Muscle layer of colon (tissue), 2 donors: ENCODE results near the gene ABCC11.
A peak's percentile ranks its signal among the peaks of the same experiment; 100 is the strongest.
"Not testable (repeated sequence)": the region's sequence is repeated elsewhere in the genome, so short reads cannot be mapped to it uniquely, and the experiment has no call there.

Experiments used
- H3K27ac ChIP-seq: one replicate; pipeline ENCODE4 v1.7.0; 2013; ENCODE audit warnings: low read depth, mild to moderate bottlenecking, low read length, moderate library complexity
- H3K27me3 ChIP-seq, 2 donors: one replicate each; pipeline ENCODE4 v1.7.0; 2013; ENCODE audit warnings: low read length in 2 of 2, mild to moderate bottlenecking in 2 of 2; ENCODE audit not compliant: insufficient read depth in 2 of 2, control insufficient read depth in 1 of 2
- H3K36me3 ChIP-seq: one replicate; pipeline ENCODE4 v1.7.0; 2013; ENCODE audit warnings: mild to moderate bottlenecking, low read length; ENCODE audit not compliant: insufficient read depth
- H3K4me1 ChIP-seq: one replicate; pipeline ENCODE4 v1.7.0; 2013; ENCODE audit warnings: mild to moderate bottlenecking, low read length; ENCODE audit not compliant: insufficient read depth
- H3K4me3 ChIP-seq, 2 donors: one replicate each; pipeline ENCODE4 v1.7.0; 2013; ENCODE audit warnings: low read length in 2 of 2, low read depth in 1 of 2, mild to moderate bottlenecking in 1 of 2, moderate library complexity in 1 of 2
- H3K9ac ChIP-seq: one replicate; pipeline ENCODE4 v1.7.0; 2013; ENCODE audit warnings: low read length
- H3K9me3 ChIP-seq: one replicate; pipeline ENCODE4 v1.7.0; 2013; ENCODE audit warnings: mild to moderate bottlenecking, low read length
- donor health status: abdominal sarcoma.
- donor health status: Adenocarcinoma of cecum.

The ABCC11 gene

DNA sequence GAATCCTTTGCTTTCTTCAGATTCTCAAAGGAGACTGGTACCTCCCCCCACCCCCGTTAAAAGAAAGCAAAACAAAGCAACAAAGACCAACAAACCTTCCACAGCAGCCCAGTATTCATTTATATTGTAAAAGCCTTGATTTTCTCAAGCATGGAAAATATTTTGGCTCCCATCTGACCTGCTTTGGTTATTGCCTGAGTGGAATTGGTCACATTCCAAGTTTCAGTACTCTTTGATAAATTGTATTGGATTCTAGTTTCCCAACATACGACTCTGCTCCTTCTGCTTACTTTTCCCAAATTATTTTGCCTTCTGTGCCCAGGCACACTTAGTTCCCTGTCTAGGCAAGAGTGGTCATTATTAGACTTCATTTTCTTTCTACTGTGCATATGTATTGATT is 1.3 kb downstream of the ABCC11 start:
- no peaks in the 10 kb centered on the region for H3K27me3 ChIP-seq
- H3K9ac ChIP-seq, result peak overlapping the region; percentile 13
- peaks cover 26% of the 10 kb centered on the region for H3K4me1 ChIP-seq
- H3K9me3 ChIP-seq, result no peaks in the 10 kb centered on the region
- H3K27ac ChIP-seq, result no peak overlapping the region
- no peaks in the 10 kb centered on the region for H3K36me3 ChIP-seq
- H3K4me3 ChIP-seq, result no peak overlapping the region

DNA sequence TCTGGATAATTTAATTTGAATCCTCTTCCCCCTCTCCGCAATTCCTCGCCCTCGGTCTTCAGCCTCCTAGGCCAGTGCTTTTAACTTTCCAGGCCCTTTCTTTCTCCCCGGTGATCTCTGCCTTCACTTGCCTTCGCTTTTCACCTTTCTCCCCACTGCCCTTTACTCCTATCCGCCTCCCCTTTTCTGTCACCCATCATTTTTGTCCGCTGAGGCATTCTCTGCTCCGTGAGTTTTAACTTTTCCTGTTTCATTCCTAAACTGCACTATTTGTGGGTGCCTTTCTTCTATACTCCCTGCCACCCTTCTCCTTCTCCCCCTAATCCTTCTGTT is 2.5 kb downstream of the ABCC11 start:
- Histone ChIP-seq H3K9me3 (no peaks in the 10 kb centered on the region), H3K9ac (peak overlapping the region; percentile 83), H3K27me3 (no peaks in the 10 kb centered on the region), H3K36me3 (no peaks in the 10 kb centered on the region), H3K4me3 (peak overlapping the region; percentile 80 to 81), H3K4me1 (peaks cover 26% of the 10 kb centered on the region), H3K27ac (peak overlapping the region; percentile 80)

DNA sequence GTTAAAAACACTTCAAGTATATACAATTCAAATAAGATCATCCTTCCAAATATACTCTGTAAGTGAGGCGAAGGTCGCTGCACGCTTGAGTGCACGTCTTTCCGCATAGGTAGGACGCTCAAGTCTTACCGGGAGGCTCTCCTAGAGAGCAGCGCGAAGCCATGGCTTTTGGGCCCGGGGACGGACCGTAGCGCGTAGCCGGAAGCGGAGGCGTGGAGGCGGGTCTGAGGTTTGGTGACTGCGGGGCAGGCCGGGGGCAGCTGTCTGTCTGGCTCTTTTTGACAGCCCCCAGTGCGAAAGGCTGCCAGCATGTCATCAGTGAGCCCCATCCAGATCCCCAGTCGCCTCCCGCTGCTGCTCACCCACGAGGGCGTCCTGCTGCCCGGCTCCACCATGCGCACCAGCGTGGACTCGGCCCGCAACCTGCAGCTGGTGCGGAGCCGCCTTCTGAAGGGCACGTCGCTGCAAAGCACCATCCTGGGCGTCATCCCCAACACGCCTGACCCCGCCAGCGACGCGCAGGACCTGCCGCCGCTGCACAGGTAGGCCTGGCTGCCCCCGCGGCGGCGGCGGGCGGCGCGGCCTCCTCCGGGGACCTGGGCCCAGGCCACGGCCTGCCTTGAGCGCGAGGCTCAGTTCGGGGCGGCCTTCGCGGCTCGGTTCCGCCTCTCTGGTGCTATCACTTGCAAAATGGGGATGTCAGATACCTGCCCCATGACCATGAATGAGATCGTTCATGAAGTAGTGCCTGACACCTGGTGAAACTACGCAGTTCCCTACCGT is 3.1 kb downstream of the ABCC11 start, which contains the start of gene LONP2:
Gene LONP2 (plus strand): TSS at position 221 of the 783 bp plus-strand sequence. CDS start 89 bp downstream, at position 310.
- peak within 1 kb of the TSS; percentile 83 for H3K9ac ChIP-seq
- no peaks in the 10 kb centered on the region for H3K9me3 ChIP-seq
- H3K4me1 ChIP-seq, result peaks cover 25% of the 10 kb centered on the region
- H3K27me3 ChIP-seq, result no peaks in the 10 kb centered on the region
- H3K36me3 ChIP-seq, result no peaks in the 10 kb centered on the region
- H3K4me3 ChIP-seq, result peak within 1 kb of the TSS; percentile 80 to 81
- H3K27ac ChIP-seq, result peak within 1 kb of the TSS; percentile 80

DNA sequence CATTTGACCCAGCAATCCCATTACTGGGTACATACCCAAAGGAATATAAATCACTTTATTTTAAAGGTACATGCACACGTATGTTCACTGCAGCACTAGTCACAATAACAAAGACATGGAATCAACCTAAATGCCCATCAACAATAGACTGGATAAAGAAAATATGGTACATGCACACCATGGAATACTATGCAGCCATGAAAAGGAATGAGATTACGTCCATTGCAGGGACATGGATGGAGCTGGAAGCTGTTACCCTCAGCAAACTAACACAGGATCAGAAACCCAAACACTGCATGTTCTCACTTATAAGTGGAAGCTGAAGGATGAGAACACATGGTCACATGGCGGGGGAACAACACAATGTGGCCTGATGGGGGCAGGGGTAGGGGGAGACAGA is 7.2 kb downstream of the ABCC11 start:
- H3K27ac ChIP-seq, H3K9ac ChIP-seq, H3K9me3 ChIP-seq, H3K4me1 ChIP-seq, H3K27me3 ChIP-seq, H3K4me3 ChIP-seq, H3K36me3 ChIP-seq: not testable (repeated sequence)

DNA sequence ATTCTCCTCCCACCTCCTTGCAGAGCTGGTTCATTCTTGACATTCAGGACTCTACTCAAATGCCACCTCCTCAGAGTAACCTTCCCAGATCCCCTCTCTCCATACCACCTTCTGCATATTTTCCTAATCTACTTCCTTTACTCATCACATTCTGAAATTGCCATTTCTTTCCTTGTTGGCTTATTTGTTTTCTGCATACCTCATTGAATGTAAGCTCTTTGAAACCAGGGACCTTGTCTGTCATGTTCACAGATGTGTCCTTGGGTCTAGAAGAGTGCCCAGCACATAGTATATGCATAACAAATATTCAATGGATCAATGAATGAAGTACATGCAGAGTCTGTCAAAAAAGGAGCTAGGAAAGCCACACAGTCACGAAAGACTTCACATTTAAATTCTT is 11.1 kb downstream of the ABCC11 start:
- Histone ChIP-seq H3K27ac (no peak overlapping the region), H3K4me3 (no peak overlapping the region), H3K9me3 (no peaks in the 10 kb centered on the region), H3K9ac (no peak overlapping the region), H3K36me3 (no peaks in the 10 kb centered on the region), H3K4me1 (no peaks in the 10 kb centered on the region), H3K27me3 (no peaks in the 10 kb centered on the region)

DNA sequence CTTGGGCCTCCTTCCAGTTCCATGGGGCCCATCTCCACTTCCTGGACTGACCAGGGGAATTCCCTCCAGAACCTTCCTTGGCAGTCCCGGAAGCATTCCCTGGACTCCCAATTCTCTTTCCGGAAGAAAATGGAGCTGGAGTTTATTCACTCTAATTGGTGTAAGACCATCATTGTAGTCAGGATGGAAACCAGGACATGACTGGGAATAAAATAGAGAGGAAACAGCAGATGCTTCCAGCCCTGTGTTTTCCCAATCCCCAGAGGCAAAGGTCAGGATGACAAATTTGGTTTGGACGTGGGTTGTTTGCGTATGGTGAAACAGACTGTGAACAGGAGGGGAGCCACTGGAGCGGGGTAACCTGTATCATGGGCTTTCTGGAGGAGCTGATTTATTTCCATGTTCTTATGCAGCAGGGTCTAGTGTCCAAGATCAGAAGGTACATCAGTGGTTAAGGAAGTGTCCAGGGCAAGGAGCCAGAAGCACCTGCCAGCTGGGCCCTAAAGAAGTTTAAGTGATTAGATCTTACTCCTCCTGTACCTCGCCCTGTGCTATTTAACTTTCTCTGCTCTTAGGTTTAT is 11.7 kb downstream of the ABCC11 start:
- Histone ChIP-seq H3K4me1 (no peaks in the 10 kb centered on the region), H3K27ac (no peak overlapping the region), H3K4me3 (no peak overlapping the region), H3K27me3 (no peaks in the 10 kb centered on the region), H3K9ac (no peak overlapping the region), H3K36me3 (no peaks in the 10 kb centered on the region), H3K9me3 (no peaks in the 10 kb centered on the region)

DNA sequence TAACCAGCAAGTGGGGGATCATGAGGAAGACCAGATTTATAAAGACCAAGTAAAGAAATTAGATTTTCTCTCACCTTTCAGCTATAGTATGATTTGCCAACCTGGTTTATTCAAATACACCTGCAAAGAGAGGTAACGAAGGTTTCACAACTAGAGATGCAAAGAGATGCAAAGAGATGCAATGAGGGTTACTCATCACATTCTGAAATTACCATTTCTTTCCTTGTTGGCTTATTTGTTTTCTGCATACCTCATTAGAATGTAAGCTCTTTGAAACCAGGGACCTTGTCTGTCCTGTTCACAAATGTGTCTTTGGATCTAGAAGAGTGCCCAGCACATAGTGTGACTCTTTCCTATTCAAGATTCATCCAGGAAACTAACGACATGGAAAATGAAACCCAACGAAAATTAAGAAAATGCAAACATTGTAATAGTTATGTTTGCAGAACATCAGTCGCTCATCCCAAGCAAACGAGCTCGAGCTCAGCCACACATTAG is 12.2 kb downstream of the ABCC11 start:
- no peak overlapping the region for H3K27ac ChIP-seq
- H3K4me1 ChIP-seq, result no peaks in the 10 kb centered on the region
- H3K4me3 ChIP-seq, result no peak overlapping the region
- H3K36me3 ChIP-seq, result no peaks in the 10 kb centered on the region
- no peak overlapping the region for H3K9ac ChIP-seq
- no peaks in the 10 kb centered on the region for H3K9me3 ChIP-seq
- no peaks in the 10 kb centered on the region for H3K27me3 ChIP-seq

DNA sequence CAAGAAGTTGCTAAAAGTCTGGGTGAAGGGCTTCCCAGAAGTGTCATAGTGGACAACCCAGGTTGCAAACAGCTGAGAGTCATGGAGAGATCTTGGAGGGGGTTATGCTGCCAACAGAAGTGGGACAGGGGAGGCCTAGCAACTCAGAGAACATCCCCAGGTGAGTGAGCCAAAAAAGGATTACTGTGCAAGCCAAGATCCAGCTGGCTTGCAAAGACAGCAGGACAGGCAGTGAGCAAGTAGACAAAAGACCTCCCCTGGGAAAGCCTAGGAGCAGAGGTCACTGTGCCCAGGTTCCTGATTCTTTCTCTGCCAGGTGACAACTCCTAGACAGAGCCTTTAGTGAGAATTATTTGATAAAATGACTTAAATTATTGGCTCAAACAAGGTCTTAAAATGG is 12.7 kb downstream of the ABCC11 start:
- Histone ChIP-seq H3K4me1 (no peaks in the 10 kb centered on the region), H3K9ac (no peak overlapping the region), H3K4me3 (no peak overlapping the region), H3K27me3 (no peaks in the 10 kb centered on the region), H3K36me3 (no peaks in the 10 kb centered on the region), H3K27ac (no peak overlapping the region), H3K9me3 (no peaks in the 10 kb centered on the region)

DNA sequence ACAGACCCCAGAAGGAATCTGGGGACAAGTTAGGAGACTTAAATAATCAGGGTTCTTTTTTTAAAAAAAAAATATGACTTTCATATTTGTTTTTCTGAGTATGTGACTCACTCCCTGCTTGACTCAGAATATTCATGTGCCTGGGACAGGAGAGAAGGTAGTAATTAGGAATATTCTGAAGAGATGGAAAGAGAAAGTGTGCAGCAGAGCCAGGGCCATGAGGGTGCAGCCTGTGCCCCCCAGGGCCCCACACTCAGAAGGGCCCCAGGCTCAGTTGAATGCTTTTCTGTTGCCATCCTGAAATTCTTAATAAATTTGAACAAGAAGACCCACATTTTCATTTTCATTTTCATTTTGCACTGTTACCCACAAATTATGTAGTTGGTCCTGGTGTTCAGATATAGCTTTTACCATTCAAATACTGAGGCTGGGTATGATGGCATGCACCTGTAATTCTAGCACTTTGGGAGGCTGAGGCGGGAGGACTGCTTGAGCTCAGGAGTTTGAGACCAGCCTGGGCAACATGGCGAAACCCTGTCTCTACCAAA is 14.8 kb downstream of the ABCC11 start:
- H3K4me3 ChIP-seq, result no peak overlapping the region
- no peak overlapping the region for H3K27ac ChIP-seq
- H3K27me3 ChIP-seq, result no peaks in the 10 kb centered on the region
- H3K36me3 ChIP-seq, result no peaks in the 10 kb centered on the region
- no peak overlapping the region for H3K9ac ChIP-seq
- H3K9me3 ChIP-seq, result no peaks in the 10 kb centered on the region
- no peaks in the 10 kb centered on the region for H3K4me1 ChIP-seq

DNA sequence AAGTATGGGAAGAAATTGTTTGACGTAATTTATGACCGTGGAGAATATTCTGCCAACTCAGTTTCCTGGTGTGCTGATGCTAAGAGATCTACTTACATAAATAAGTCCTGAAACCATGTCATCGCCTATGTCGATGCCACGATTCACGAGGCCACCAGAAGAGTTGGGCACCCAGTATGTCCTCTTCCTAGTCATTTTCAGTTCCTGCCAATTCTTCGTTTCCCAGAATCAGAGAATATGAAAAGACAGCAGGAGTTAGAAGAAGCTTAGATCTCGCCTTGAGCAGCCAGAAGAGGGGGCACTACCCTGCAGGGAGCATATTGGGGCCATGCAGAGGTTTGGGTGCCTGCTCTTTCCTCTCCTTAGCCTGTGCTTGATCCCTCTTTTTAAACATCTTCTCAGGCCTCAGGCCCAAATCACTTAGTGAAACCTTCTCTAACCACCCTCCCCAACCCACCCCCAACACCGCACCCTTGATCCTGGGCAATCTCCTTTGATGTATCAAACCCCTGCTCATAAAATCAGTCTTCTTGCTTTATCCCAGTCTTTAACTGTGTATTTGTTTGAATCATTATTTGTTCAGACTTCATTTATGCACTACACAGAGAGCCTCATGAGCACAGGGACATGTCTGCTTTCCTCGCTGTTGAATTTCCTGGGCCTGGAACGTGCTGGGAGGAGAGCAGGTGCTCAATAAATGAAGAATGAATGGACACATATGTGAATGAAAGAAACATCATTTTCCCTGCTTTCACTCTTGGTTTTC is 15.4 kb downstream of the ABCC11 start:
- Histone ChIP-seq H3K36me3 (no peaks in the 10 kb centered on the region), H3K27ac (no peak overlapping the region), H3K9me3 (no peaks in the 10 kb centered on the region), H3K4me3 (no peak overlapping the region), H3K9ac (no peak overlapping the region), H3K27me3 (no peaks in the 10 kb centered on the region), H3K4me1 (no peaks in the 10 kb centered on the region)

DNA sequence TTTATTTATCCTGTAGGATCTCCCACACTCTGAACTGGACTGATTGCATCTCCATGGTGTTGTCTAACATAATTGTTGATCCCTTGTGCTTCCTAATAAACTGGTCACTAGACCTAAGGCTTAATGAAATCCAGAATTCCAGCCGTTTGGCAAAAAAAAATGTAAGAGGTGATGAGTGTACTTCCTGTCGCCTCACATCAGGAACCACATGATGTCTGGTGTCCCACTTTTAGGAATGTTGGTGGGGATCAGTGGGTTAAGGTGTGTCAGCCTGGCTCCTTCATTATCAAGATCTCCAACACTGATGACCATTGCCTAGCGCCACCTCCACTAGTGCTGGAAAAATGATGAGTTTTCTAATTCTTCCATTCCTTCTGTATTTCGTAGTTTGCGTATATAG is 21.9 kb downstream of the ABCC11 start:
- Histone ChIP-seq H3K4me1 (no peaks in the 10 kb centered on the region), H3K9ac (no peak overlapping the region), H3K9me3 (no peaks in the 10 kb centered on the region), H3K27ac (no peak overlapping the region), H3K4me3 (no peak overlapping the region), H3K27me3 (no peaks in the 10 kb centered on the region), H3K36me3 (no peaks in the 10 kb centered on the region)
